Measurements from ENCODE around the gene NSG2. TPM values are rescaled to one million over a fixed set of nuclear protein-coding genes. Genes with fewer than 3 reads are reported as not detected.

NSG2 gene
- total RNA-seq, 4 donors from 2014 or later, result not detected

GRCh38 chr5:174154559-174154958, 109.1 kb downstream of the NSG2 start:
- no peak for ATAC-seq

GRCh38 chr5:174155281-174155680, 109.8 kb downstream of the NSG2 start:
- Histone ChIP-seq H3K27me3 (no peaks in the 10 kb centered on the region), H3K9me3 (no peaks in the 10 kb centered on the region), H3K4me1 (peaks cover 0 to 2% of the 10 kb centered on the region in 2 donors), H3K27ac (no peak overlapping the region), H3K4me3 (no peak overlapping the region), H3K36me3 (no peaks in the 10 kb centered on the region)
- ATAC-seq (no peak), DNase-seq (no peak)
- in situ Hi-C loops (cut with MboI; ENCODE audit: low sequenced_read_pairs in 4 of 4), result no loop called here
- intact Hi-C loops (cut with DNase I; ENCODE audit: low total_unique reads), result no loop called here
- TF ChIP-seq CTCF (IDR thresholded peaks at IDR 0.05 in 4 of 5, conservative IDR thresholded peaks at IDR 0.05 in 1 of 5) (no peak), POLR2A (IDR thresholded peaks at IDR 0.05) (no peak)

More at GRCh38 chr5:174154559-174154958, 109.1 kb downstream of the NSG2 start:
- peaks cover 0 to 2% of the 10 kb centered on the region in 2 donors for H3K4me1 ChIP-seq
- TF ChIP-seq CTCF (IDR thresholded peaks at IDR 0.05 in 4 of 5, conservative IDR thresholded peaks at IDR 0.05 in 1 of 5) (no peak), POLR2A (IDR thresholded peaks at IDR 0.05) (no peak)
- in situ Hi-C loops (cut with MboI; ENCODE audit: low sequenced_read_pairs in 4 of 4) (no loop called here), intact Hi-C loops (cut with DNase I; ENCODE audit: low total_unique reads) (no loop called here)
- H3K27me3 ChIP-seq, result no peaks in the 10 kb centered on the region
- DNase-seq, result no peak
- no peaks in the 10 kb centered on the region for H3K36me3 ChIP-seq
- H3K9me3 ChIP-seq, result no peaks in the 10 kb centered on the region
- H3K4me3 ChIP-seq, result peak overlapping the region in 1 of 4 donors; percentile 13
- no peak overlapping the region for H3K27ac ChIP-seq

DNA sequence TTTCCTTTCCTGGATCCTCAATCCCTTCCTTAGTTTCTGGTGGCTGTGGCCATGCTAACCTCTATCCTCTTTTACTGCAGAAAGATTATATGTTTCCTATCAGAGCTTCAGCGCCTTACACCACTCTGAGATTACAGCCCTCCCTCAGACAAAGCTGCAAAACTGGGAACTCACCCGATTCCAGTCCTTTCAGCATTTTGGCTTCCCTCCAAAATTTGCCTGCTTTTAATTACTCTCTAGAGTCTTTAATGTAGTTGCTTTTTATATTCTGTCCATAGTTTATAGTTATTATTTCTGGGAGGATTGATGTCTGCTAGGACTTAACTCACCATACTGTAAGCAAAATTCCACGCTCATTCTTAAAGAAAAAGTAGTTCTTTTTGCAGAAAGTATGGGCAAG, 110.2 kb downstream of the NSG2 start:
- Histone ChIP-seq H3K36me3 (no peaks in the 10 kb centered on the region), H3K4me3 (no peak overlapping the region), H3K27me3 (no peaks in the 10 kb centered on the region), H3K4me1 (peaks cover 0 to 2% of the 10 kb centered on the region in 2 donors), H3K9me3 (no peaks in the 10 kb centered on the region), H3K27ac (no peak overlapping the region)
- ATAC-seq (no peak), DNase-seq (no peak)
- TF ChIP-seq POLR2A (IDR thresholded peaks at IDR 0.05) (no peak), CTCF (IDR thresholded peaks at IDR 0.05 in 4 of 5, conservative IDR thresholded peaks at IDR 0.05 in 1 of 5) (no peak)
- intact Hi-C loops (cut with DNase I; ENCODE audit: low total_unique reads), result no loop called here
- in situ Hi-C loops (cut with MboI; ENCODE audit: low sequenced_read_pairs in 4 of 4), result no loop called here

- ATAC-seq (no peak), DNase-seq (no peak)
- Histone ChIP-seq H3K9me3 (no peaks in the 10 kb centered on the region), H3K4me3 (no peak overlapping the region), H3K36me3 (no peaks in the 10 kb centered on the region), H3K4me1 (no peaks in the 10 kb centered on the region), H3K27me3 (no peaks in the 10 kb centered on the region), H3K27ac (no peak overlapping the region)
- intact Hi-C loops (cut with DNase I; ENCODE audit: low total_unique reads) (no loop called here), in situ Hi-C loops (cut with MboI; ENCODE audit: low sequenced_read_pairs in 4 of 4) (no loop called here)
- no peak for TF ChIP-seq POLR2A (IDR thresholded peaks at IDR 0.05)
- TF ChIP-seq CTCF (IDR thresholded peaks at IDR 0.05 in 4 of 5, conservative IDR thresholded peaks at IDR 0.05 in 1 of 5), result no peak
These were observed 111.5 kb downstream of the NSG2 start for GRCh38 chr5:174157048-174157447.

Other genes starting within 250 kb of the NSG2 start
- gene CPEB4, start 157.4 kb upstream of the NSG2 start, total RNA-seq, result 100 to 1,000 TPM in 2 of 4 donors, 10 to 100 TPM in 2; 97.8 to 109 (median 102) TPM
- gene C5orf47, start 56.5 kb upstream of the NSG2 start, total RNA-seq, result under 1 TPM in 1 of 4 donors, not detected in 3; 0.61 TPM